SK-N-SH (cell line): Measurements from ENCODE around the gene GHR. TPM values are rescaled to one million over a fixed set of nuclear protein-coding genes. Genes with fewer than 3 reads are reported as not detected.

ENCODE experiments used
- CTCF ChIA-PET: fragments of 300-600, 350-600 bp; formaldehyde crosslinking; extraction: SDS; loops from one replicate; lab custom pipeline; 2021; lab: Yijun Ruan, JAX
- POLR2A ChIA-PET: fragments of 350-600 bp; sonication (Branson Sonifier 250); formaldehyde crosslinking; extraction: SDS; loops from one replicate; lab custom pipeline; 2020; ENCODE audit warnings: antibody characterized with exemption, inconsistent platforms; lab: Yijun Ruan, JAX
- DNase-seq: peaks from one replicate; pipeline ENCODE4 v3.0.0; 2012
- H2AFZ ChIP-seq: fragments of 200-600 bp; sonication (generic); 2 replicates; pipeline ENCODE4 v1.8.1; 2016; ENCODE audit warnings: antibody characterized with exemption, mild to moderate bottlenecking, low read depth
- H3F3A ChIP-seq: fragments of 200-600 bp; sonication (generic); replicated peaks from 2 replicates; pipeline ENCODE3; 2016; ENCODE audit warnings: antibody characterized with exemption, mild to moderate bottlenecking; ENCODE audit not compliant: insufficient read depth
- H3K27ac ChIP-seq, 2 experiments: fragments of 200-500 bp in 1 of 2; fragments of 200-600 bp in 1 of 2; sonication (Bioruptor generic) in 1 of 2; sonication (generic), shearing (Covaris generic) in 1 of 2; 2 replicates each; pipeline versions ENCODE4 v1.5.1 to v1.6.1; 2014 to 2016; ENCODE audit warnings: low read depth in 2 of 2, inconsistent platforms in 1 of 2, low read length in 1 of 2, mild to moderate bottlenecking in 1 of 2, mixed read lengths in 1 of 2
- H3K27me3 ChIP-seq: fragments of 200-600 bp; sonication (generic), shearing (Covaris generic); 2 replicates; pipeline ENCODE4 v1.6.1; 2016; ENCODE audit warnings: mixed run types; ENCODE audit not compliant: insufficient read depth
- H3K36me3 ChIP-seq, 2 experiments: fragments of 200-500 bp in 1 of 2; fragments of 200-600 bp in 1 of 2; sonication (Bioruptor generic) in 1 of 2; sonication (generic) in 1 of 2; replicated peaks in 1 of 2; 2 replicates each; pipeline versions ENCODE3 to v1.5.1; 2014 to 2016; ENCODE audit warnings: low read length in 1 of 2, mild to moderate bottlenecking in 1 of 2; ENCODE audit not compliant: insufficient read depth in 2 of 2, control insufficient read depth in 1 of 2
- H3K4me1 ChIP-seq, 2 experiments: fragments of 200-500 bp in 1 of 2; fragments of 200-600 bp in 1 of 2; sonication (Bioruptor generic) in 1 of 2; sonication (generic), shearing (Covaris generic) in 1 of 2; 2 replicates each; pipeline versions ENCODE4 v1.5.1 to v1.6.1; 2014 to 2016; ENCODE audit warnings: low read depth in 1 of 2, low read length in 1 of 2, mixed run types in 1 of 2; ENCODE audit not compliant: insufficient read depth in 2 of 2, control insufficient read depth in 1 of 2
- H3K4me2 ChIP-seq: fragments of 200-600 bp; sonication (generic), shearing (Covaris generic); 2 replicates; pipeline ENCODE4 v1.6.1; 2017; ENCODE audit warnings: mixed run types
- H3K4me3 ChIP-seq, 2 experiments: fragments of 200-500 bp in 1 of 2; fragments of 200-600 bp in 1 of 2; sonication (Bioruptor generic) in 1 of 2; sonication (generic), shearing (Covaris generic) in 1 of 2; 2 replicates each; pipeline versions ENCODE4 v1.5.1 to v1.8.1; 2014 to 2016; ENCODE audit warnings: low read depth in 2 of 2, inconsistent platforms in 1 of 2, low read length in 1 of 2, mild to moderate bottlenecking in 1 of 2, mixed read lengths in 1 of 2, moderate library complexity in 1 of 2
- H3K79me2 ChIP-seq: fragments of 200-600 bp; sonication (generic); 2 replicates; pipeline ENCODE4 v1.8.1; 2017; ENCODE audit warnings: mild to moderate bottlenecking; ENCODE audit not compliant: insufficient read depth
- H3K9ac ChIP-seq: fragments of 200-600 bp; sonication (generic); 2 replicates; pipeline ENCODE4 v1.6.1; 2017; ENCODE audit warnings: mixed run types
- H3K9me2 ChIP-seq: fragments of 200-600 bp; sonication (generic); 2 replicates; pipeline ENCODE4 v1.6.1; 2017; ENCODE audit warnings: mixed run types
- H3K9me3 ChIP-seq: fragments of 200-600 bp; sonication (generic); 2 replicates; pipeline ENCODE4 v1.6.1; 2017; ENCODE audit warnings: mixed run types, mild to moderate bottlenecking, moderate library complexity
- H4K20me1 ChIP-seq: fragments of 200-600 bp; sonication (generic); 2 replicates; pipeline ENCODE4 v1.6.1; 2017; ENCODE audit warnings: mild to moderate bottlenecking, mixed run types; ENCODE audit not compliant: insufficient read depth
- EP300 ChIP-seq, 2 experiments: IDR thresholded peaks; 2 replicates each; pipeline versions ENCODE4 v1.4.0 to v1.6.1; 2012; ENCODE audit warnings: borderline replicate concordance in 1 of 2, low read depth in 1 of 2, low read length in 1 of 2
- EZH2phosphoT487 ChIP-seq: fragments of 200-600 bp; sonication (generic); IDR thresholded peaks from 2 replicates; pipeline ENCODE4 v1.6.1; 2017; ENCODE audit warnings: low read depth, mixed run types, mild to moderate bottlenecking, antibody characterized with exemption, moderate library complexity, borderline replicate concordance
- FOSL2 ChIP-seq: IDR thresholded peaks from 2 replicates; pipeline ENCODE4 v1.4.0; 2012; ENCODE audit warnings: low read depth, mild to moderate bottlenecking, moderate library complexity, borderline replicate concordance
- FOXJ3 ChIP-seq: sonication (generic); formaldehyde crosslinking; IDR thresholded peaks from 2 replicates; pipeline ENCODE4 v1.5.1; 2020; ENCODE audit warnings: mild to moderate bottlenecking, missing genetic modification reagents
- GATA2 ChIP-seq: sonication (generic); formaldehyde crosslinking; IDR thresholded peaks from 2 replicates; pipeline ENCODE4 v1.5.0; 2020; ENCODE audit warnings: mild to moderate bottlenecking, missing genetic modification reagents
- MXI1 ChIP-seq: IDR thresholded peaks from 2 replicates; pipeline ENCODE4 v1.6.1; 2012; ENCODE audit warnings: mild to moderate bottlenecking, low read depth, low read length, improper control_type of control experiment
- NFIC ChIP-seq: IDR thresholded peaks from 2 replicates; pipeline ENCODE4 v1.4.0; 2012; ENCODE audit warnings: borderline replicate concordance
- POLR2AphosphoS5 ChIP-seq: IDR thresholded peaks from 2 replicates; pipeline ENCODE4 v1.6.1; 2012; ENCODE audit warnings: low read depth, low read length
- RCOR1 ChIP-seq: fragments of 150-350 bp; IDR thresholded peaks from 2 replicates; pipeline ENCODE4 v1.6.1; 2017; ENCODE audit warnings: antibody characterized with exemption, low read length
- SIN3A ChIP-seq: IDR thresholded peaks from 2 replicates; pipeline ENCODE4 v1.6.1; 2012; ENCODE audit warnings: low read depth, mild to moderate bottlenecking, low read length, moderate library complexity, borderline replicate concordance
- TEAD4 ChIP-seq: IDR thresholded peaks from 2 replicates; pipeline ENCODE4 v1.4.0; 2012; ENCODE audit warnings: mild to moderate bottlenecking, borderline replicate concordance; ENCODE audit not compliant: insufficient read depth
- WGBS: methylation state at CpG from one replicate; pipeline ENCODE4 v1.1.6; 2017; ENCODE audit warnings: low lambda C conversion rate; 5-methylcytosine and 5-hydroxymethylcytosine counted together
- polyA plus RNA-seq, 3 experiments: library from polyadenylated mRNA; depleted of rRNA; stranded (reverse); fragments of >200 nt; gene quantifications; 2 replicates each; pipeline ENCODE4 v1.2.3, GENCODE V29; 2012
- TF ChIP-seq, protein P1 (sequence below): IDR thresholded peaks from 2 replicates; pipeline ENCODE4 v1.4.0; 2012; ENCODE audit warnings: low read depth, borderline replicate concordance
- TF ChIP-seq, protein P2 (sequence below): IDR thresholded peaks from 2 replicates; pipeline ENCODE4; 2012
- TF ChIP-seq, protein P3 (sequence below): IDR thresholded peaks from 2 replicates; pipeline ENCODE4 v1.6.1; 2012; ENCODE audit warnings: mild to moderate bottlenecking, low read depth, low read length, moderate library complexity

GHR gene
- polyA plus RNA-seq, 1 of the 3 experiments (the other 2 are of a cell fraction): 0.03 TPM

DNA sequence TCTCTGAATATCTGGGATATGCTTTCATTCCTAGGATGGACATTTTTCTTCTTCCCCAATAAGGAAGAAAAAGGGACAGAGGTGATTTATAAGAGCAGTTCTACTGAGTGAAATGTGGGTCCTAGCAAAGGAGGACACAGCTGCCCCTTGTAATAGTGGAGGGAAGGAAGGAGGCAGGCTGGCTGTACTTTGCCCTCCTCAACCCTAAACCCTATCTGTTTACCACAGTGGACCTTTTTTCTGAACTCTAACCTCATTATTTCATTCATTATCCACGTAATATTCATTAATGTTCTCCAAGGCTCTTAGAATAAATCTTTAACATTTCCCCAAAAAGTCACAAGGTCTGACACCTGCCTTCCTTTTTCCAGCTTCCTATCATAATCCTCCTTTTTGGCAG, 37.8 kb downstream of the GHR start:
- H2AFZ ChIP-seq: no peak overlapping the region
- 0% methylated on average over 1 of the region's 1 CpG for WGBS
- H3K36me3 ChIP-seq: no peaks in the 10 kb centered on the region
- H3K4me3 ChIP-seq: no peak overlapping the region
- no peaks in the 10 kb centered on the region for H3K9me2 ChIP-seq
- no peaks in the 10 kb centered on the region for H3K4me1 ChIP-seq
- H3K9me3 ChIP-seq: no peaks in the 10 kb centered on the region
- H3F3A ChIP-seq: no peaks in the 10 kb centered on the region
- H3K27ac ChIP-seq: no peak overlapping the region
- H3K27me3 ChIP-seq: no peaks in the 10 kb centered on the region
- no peak overlapping the region for H3K4me2 ChIP-seq
- H3K9ac ChIP-seq: no peak overlapping the region
- no peaks in the 10 kb centered on the region for H4K20me1 ChIP-seq
- H3K79me2 ChIP-seq: no peaks in the 10 kb centered on the region
- ChIA-PET POLR2A (no interaction called here), CTCF (interaction anchor here (0.9 kb wide), 1 partner anchor 222 kb away, joined by 3 read pairs; no protein-coding TSS in a partner anchor)
- TF ChIP-seq MXI1 (no peak), SIN3A (no peak), FOSL2 (no peak), NFIC (no peak), GATA2 (CRISPR knock-in tag) (no peak), TEAD4 (no peak), EZH2phosphoT487 (no peak), FOXJ3 (CRISPR knock-in tag) (no peak), EP300 (IDR thresholded peaks at IDR 0.05; ENCODE audit: borderline replicate concordance in 1 of 2, low read depth in 1 of 2, low read length in 1 of 2) (no peak), POLR2AphosphoS5 (no peak)
- TF ChIP-seq, protein P1, sequence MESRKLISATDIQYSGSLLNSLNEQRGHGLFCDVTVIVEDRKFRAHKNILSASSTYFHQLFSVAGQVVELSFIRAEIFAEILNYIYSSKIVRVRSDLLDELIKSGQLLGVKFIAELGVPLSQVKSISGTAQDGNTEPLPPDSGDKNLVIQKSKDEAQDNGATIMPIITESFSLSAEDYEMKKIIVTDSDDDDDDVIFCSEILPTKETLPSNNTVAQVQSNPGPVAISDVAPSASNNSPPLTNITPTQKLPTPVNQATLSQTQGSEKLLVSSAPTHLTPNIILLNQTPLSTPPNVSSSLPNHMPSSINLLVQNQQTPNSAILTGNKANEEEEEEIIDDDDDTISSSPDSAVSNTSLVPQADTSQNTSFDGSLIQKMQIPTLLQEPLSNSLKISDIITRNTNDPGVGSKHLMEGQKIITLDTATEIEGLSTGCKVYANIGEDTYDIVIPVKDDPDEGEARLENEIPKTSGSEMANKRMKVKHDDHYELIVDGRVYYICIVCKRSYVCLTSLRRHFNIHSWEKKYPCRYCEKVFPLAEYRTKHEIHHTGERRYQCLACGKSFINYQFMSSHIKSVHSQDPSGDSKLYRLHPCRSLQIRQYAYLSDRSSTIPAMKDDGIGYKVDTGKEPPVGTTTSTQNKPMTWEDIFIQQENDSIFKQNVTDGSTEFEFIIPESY: no peak
- TF ChIP-seq, protein P2, sequence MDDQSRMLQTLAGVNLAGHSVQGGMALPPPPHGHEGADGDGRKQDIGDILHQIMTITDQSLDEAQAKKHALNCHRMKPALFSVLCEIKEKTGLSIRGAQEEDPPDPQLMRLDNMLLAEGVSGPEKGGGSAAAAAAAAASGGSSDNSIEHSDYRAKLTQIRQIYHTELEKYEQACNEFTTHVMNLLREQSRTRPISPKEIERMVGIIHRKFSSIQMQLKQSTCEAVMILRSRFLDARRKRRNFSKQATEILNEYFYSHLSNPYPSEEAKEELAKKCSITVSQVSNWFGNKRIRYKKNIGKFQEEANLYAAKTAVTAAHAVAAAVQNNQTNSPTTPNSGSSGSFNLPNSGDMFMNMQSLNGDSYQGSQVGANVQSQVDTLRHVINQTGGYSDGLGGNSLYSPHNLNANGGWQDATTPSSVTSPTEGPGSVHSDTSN: no peak
- DNase-seq: no peak

- Histone ChIP-seq H2AFZ (no peak overlapping the region), H3F3A (no peaks in the 10 kb centered on the region), H3K4me2 (no peak overlapping the region), H4K20me1 (no peaks in the 10 kb centered on the region), H3K27me3 (no peaks in the 10 kb centered on the region), H3K27ac (no peak overlapping the region), H3K4me3 (no peak overlapping the region), H3K9ac (no peak overlapping the region), H3K9me3 (no peaks in the 10 kb centered on the region), H3K79me2 (no peaks in the 10 kb centered on the region), H3K4me1 (no peaks in the 10 kb centered on the region), H3K36me3 (no peaks in the 10 kb centered on the region), H3K9me2 (no peaks in the 10 kb centered on the region)
- CTCF ChIA-PET: interaction anchor here (0.9 kb wide), 1 partner anchor 221 kb away, joined by 3 read pairs; no protein-coding TSS in a partner anchor
- DNase-seq: no peak
- 0% methylated on average over 1 of the region's 1 CpG for WGBS
- POLR2A ChIA-PET: no interaction called here
- TF ChIP-seq NFIC: no peak
- TF ChIP-seq, protein P3, sequence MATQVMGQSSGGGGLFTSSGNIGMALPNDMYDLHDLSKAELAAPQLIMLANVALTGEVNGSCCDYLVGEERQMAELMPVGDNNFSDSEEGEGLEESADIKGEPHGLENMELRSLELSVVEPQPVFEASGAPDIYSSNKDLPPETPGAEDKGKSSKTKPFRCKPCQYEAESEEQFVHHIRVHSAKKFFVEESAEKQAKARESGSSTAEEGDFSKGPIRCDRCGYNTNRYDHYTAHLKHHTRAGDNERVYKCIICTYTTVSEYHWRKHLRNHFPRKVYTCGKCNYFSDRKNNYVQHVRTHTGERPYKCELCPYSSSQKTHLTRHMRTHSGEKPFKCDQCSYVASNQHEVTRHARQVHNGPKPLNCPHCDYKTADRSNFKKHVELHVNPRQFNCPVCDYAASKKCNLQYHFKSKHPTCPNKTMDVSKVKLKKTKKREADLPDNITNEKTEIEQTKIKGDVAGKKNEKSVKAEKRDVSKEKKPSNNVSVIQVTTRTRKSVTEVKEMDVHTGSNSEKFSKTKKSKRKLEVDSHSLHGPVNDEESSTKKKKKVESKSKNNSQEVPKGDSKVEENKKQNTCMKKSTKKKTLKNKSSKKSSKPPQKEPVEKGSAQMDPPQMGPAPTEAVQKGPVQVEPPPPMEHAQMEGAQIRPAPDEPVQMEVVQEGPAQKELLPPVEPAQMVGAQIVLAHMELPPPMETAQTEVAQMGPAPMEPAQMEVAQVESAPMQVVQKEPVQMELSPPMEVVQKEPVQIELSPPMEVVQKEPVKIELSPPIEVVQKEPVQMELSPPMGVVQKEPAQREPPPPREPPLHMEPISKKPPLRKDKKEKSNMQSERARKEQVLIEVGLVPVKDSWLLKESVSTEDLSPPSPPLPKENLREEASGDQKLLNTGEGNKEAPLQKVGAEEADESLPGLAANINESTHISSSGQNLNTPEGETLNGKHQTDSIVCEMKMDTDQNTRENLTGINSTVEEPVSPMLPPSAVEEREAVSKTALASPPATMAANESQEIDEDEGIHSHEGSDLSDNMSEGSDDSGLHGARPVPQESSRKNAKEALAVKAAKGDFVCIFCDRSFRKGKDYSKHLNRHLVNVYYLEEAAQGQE: no peak
- no peak for TF ChIP-seq RCOR1
These were observed 38.3 kb downstream of the GHR start for GRCh38 chr5:42461507-42461906.
